Measurements from ENCODE around the gene TRANK1. TPM values are rescaled to one million over a fixed set of nuclear protein-coding genes. Genes with fewer than 3 reads are reported as not detected.

The TRANK1 gene
- total and polyA plus RNA-seq, 2 of the 8 experiments (the other 6 are each of a cell fraction or from before 2014, with no cell fraction given), result 2.9 to 8.8 TPM

- TF ChIP-seq, protein P1, sequence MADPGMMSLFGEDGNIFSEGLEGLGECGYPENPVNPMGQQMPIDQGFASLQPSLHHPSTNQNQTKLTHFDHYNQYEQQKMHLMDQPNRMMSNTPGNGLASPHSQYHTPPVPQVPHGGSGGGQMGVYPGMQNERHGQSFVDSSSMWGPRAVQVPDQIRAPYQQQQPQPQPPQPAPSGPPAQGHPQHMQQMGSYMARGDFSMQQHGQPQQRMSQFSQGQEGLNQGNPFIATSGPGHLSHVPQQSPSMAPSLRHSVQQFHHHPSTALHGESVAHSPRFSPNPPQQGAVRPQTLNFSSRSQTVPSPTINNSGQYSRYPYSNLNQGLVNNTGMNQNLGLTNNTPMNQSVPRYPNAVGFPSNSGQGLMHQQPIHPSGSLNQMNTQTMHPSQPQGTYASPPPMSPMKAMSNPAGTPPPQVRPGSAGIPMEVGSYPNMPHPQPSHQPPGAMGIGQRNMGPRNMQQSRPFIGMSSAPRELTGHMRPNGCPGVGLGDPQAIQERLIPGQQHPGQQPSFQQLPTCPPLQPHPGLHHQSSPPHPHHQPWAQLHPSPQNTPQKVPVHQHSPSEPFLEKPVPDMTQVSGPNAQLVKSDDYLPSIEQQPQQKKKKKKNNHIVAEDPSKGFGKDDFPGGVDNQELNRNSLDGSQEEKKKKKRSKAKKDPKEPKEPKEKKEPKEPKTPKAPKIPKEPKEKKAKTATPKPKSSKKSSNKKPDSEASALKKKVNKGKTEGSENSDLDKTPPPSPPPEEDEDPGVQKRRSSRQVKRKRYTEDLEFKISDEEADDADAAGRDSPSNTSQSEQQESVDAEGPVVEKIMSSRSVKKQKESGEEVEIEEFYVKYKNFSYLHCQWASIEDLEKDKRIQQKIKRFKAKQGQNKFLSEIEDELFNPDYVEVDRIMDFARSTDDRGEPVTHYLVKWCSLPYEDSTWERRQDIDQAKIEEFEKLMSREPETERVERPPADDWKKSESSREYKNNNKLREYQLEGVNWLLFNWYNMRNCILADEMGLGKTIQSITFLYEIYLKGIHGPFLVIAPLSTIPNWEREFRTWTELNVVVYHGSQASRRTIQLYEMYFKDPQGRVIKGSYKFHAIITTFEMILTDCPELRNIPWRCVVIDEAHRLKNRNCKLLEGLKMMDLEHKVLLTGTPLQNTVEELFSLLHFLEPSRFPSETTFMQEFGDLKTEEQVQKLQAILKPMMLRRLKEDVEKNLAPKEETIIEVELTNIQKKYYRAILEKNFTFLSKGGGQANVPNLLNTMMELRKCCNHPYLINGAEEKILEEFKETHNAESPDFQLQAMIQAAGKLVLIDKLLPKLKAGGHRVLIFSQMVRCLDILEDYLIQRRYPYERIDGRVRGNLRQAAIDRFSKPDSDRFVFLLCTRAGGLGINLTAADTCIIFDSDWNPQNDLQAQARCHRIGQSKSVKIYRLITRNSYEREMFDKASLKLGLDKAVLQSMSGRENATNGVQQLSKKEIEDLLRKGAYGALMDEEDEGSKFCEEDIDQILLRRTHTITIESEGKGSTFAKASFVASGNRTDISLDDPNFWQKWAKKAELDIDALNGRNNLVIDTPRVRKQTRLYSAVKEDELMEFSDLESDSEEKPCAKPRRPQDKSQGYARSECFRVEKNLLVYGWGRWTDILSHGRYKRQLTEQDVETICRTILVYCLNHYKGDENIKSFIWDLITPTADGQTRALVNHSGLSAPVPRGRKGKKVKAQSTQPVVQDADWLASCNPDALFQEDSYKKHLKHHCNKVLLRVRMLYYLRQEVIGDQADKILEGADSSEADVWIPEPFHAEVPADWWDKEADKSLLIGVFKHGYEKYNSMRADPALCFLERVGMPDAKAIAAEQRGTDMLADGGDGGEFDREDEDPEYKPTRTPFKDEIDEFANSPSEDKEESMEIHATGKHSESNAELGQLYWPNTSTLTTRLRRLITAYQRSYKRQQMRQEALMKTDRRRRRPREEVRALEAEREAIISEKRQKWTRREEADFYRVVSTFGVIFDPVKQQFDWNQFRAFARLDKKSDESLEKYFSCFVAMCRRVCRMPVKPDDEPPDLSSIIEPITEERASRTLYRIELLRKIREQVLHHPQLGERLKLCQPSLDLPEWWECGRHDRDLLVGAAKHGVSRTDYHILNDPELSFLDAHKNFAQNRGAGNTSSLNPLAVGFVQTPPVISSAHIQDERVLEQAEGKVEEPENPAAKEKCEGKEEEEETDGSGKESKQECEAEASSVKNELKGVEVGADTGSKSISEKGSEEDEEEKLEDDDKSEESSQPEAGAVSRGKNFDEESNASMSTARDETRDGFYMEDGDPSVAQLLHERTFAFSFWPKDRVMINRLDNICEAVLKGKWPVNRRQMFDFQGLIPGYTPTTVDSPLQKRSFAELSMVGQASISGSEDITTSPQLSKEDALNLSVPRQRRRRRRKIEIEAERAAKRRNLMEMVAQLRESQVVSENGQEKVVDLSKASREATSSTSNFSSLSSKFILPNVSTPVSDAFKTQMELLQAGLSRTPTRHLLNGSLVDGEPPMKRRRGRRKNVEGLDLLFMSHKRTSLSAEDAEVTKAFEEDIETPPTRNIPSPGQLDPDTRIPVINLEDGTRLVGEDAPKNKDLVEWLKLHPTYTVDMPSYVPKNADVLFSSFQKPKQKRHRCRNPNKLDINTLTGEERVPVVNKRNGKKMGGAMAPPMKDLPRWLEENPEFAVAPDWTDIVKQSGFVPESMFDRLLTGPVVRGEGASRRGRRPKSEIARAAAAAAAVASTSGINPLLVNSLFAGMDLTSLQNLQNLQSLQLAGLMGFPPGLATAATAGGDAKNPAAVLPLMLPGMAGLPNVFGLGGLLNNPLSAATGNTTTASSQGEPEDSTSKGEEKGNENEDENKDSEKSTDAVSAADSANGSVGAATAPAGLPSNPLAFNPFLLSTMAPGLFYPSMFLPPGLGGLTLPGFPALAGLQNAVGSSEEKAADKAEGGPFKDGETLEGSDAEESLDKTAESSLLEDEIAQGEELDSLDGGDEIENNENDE (IDR thresholded peaks at IDR 0.05; ENCODE audit: insufficient replicate concordance, low read length), result no peak
- TF ChIP-seq ZNF274 (IDR thresholded peaks at IDR 0.05; ENCODE audit: borderline replicate concordance, extremely low read depth, low read length), result no peak
- no peak for TF ChIP-seq EGR1 (IDR thresholded peaks at IDR 0.05; ENCODE audit: borderline replicate concordance, low read depth, low read length)
- TF ChIP-seq POU5F1 (IDR thresholded peaks at IDR 0.05; ENCODE audit: low read depth, low read length), result no peak
- TF ChIP-seq GTF2F1 (IDR thresholded peaks at IDR 0.05; ENCODE audit: borderline replicate concordance, low read depth, low read length), result no peak
- TF ChIP-seq RAD21 (IDR thresholded peaks at IDR 0.05 in 1 of 2, conservative IDR thresholded peaks at IDR 0.05 in 1 of 2; ENCODE audit: low read depth in 2 of 2, low read length in 2 of 2), result no peak
- TF ChIP-seq KDM5A (IDR thresholded peaks at IDR 0.05; ENCODE audit: low read length), result no peak
Measured at GRCh38 chr3:36907911-36908646, 36.8 kb downstream of the TRANK1 start (continued).

All from H1 (cell line).